Neutrophil (primary cell): Measurements from ENCODE around the gene HPS5.
A peak's percentile ranks its signal among the peaks of the same experiment; 100 is the strongest.

Experiments used
- H3K27ac ChIP-seq: fragments of 200-600 bp; sonication (generic); 2 replicates; pipeline ENCODE4 v1.5.1; 2016; ENCODE audit warnings: mild to moderate bottlenecking, moderate library complexity
- H3K27me3 ChIP-seq: fragments of 200-600 bp; sonication (generic); 2 replicates; pipeline ENCODE4 v1.6.0; 2016; ENCODE audit warnings: mild to moderate bottlenecking
- H3K36me3 ChIP-seq: fragments of 200-600 bp; sonication (generic); 2 replicates; pipeline ENCODE4 v1.5.1; 2017
- H3K4me1 ChIP-seq, 2 experiments: fragments of 200-600 bp in 1 of 2; sonication (generic) in 1 of 2; 1 replicate in 1 of 2; 2 replicates in 1 of 2; pipeline versions ENCODE4 v1.5.1 to v1.6.1; 2013 to 2016; ENCODE audit warnings: low read depth in 1 of 2, low read length in 1 of 2, mild to moderate bottlenecking in 1 of 2, moderate library complexity in 1 of 2; ENCODE audit not compliant: control insufficient read depth in 1 of 2, insufficient read depth in 1 of 2
- H3K4me3 ChIP-seq, 2 experiments: fragments of 200-600 bp in 1 of 2; sonication (generic) in 1 of 2; 1 replicate in 1 of 2; 2 replicates in 1 of 2; pipeline ENCODE4 v1.5.1; 2013 to 2016; ENCODE audit warnings: low read depth in 1 of 2, low read length in 1 of 2, mild to moderate bottlenecking in 1 of 2, moderate library complexity in 1 of 2
- H3K9me3 ChIP-seq: fragments of 200-600 bp; sonication (generic); 2 replicates; pipeline ENCODE4 v1.5.1; 2016
- CTCF ChIP-seq: fragments of 200-600 bp; sonication (generic); IDR thresholded peaks from 2 replicates; pipeline ENCODE4 v1.5.1; 2016; ENCODE audit warnings: antibody characterized with exemption

Gene HPS5

GRCh38 chr11:18319914-18320313 is 2.0 kb downstream of the HPS5 start:
- no peak for TF ChIP-seq CTCF
- Histone ChIP-seq H3K27ac (no peak overlapping the region), H3K36me3 (no peaks in the 10 kb centered on the region), H3K4me1 (peaks cover 35 to 38% of the 10 kb centered on the region in 2 experiments), H3K4me3 (no peak overlapping the region), H3K9me3 (no peaks in the 10 kb centered on the region), H3K27me3 (no peaks in the 10 kb centered on the region)

GRCh38 chr11:18317551-18317950 is 4.4 kb downstream of the HPS5 start:
- no peak for TF ChIP-seq CTCF

GRCh38 chr11:18315893-18316292 is 6.0 kb downstream of the HPS5 start:
- Histone ChIP-seq H3K36me3 (no peaks in the 10 kb centered on the region), H3K27ac (no peak overlapping the region), H3K4me3 (no peak overlapping the region), H3K27me3 (no peaks in the 10 kb centered on the region), H3K9me3 (no peaks in the 10 kb centered on the region), H3K4me1 (peaks cover 6 to 14% of the 10 kb centered on the region in 2 experiments)
- TF ChIP-seq CTCF = no peak

More at GRCh38 chr11:18317551-18317950, 4.4 kb downstream of the HPS5 start:
- H3K4me1 ChIP-seq = peaks cover 16 to 18% of the 10 kb centered on the region in 2 experiments
- H3K36me3 ChIP-seq = no peaks in the 10 kb centered on the region
- H3K4me3 ChIP-seq = no peak overlapping the region
- H3K9me3 ChIP-seq = no peaks in the 10 kb centered on the region
- no peak overlapping the region for H3K27ac ChIP-seq
- H3K27me3 ChIP-seq = no peaks in the 10 kb centered on the region

GRCh38 chr11:18314784-18315523 is 7.0 kb downstream of the HPS5 start:
- Histone ChIP-seq H3K4me1 (peaks cover 0 to 16% of the 10 kb centered on the region in 2 experiments), H3K4me3 (no peak overlapping the region)
- no peak for TF ChIP-seq CTCF

GRCh38 chr11:18313965-18314763 is 7.8 kb downstream of the HPS5 start:
- Histone ChIP-seq H3K27me3 (no peaks in the 10 kb centered on the region), H3K27ac (peak overlapping the region; percentile 51), H3K4me1 (peaks cover 0 to 16% of the 10 kb centered on the region in 2 experiments), H3K9me3 (no peaks in the 10 kb centered on the region), H3K4me3 (no peak overlapping the region), H3K36me3 (peaks cover 9% of the 10 kb centered on the region)
- TF ChIP-seq CTCF = no peak

More at GRCh38 chr11:18314784-18315523, 7.0 kb downstream of the HPS5 start:
- H3K36me3 ChIP-seq = peaks cover 1% of the 10 kb centered on the region
- H3K27me3 ChIP-seq = no peaks in the 10 kb centered on the region
- no peaks in the 10 kb centered on the region for H3K9me3 ChIP-seq
- H3K27ac ChIP-seq = peak overlapping the region; percentile 51
